Spleen (tissue), 7 donors: Measurements from ENCODE around the gene PAXX.
A peak's percentile ranks its signal among the peaks of the same experiment; 100 is the strongest.

Source experiments
- POLR2AphosphoS5 ChIP-seq, 3 donors: sonication (generic); formaldehyde crosslinking; IDR thresholded peaks; one replicate each; pipeline ENCODE4 v1.5.1; 2017; ENCODE audit warnings: antibody characterized with exemption in 3 of 3
- TF ChIP-seq, protein P1 (sequence below), 11 experiments: fragments of 200-600 bp in 7 of 11; fragments of 450-650 bp in 4 of 11; sonication (generic) in 4 of 11; IDR thresholded peaks in 8 of 11; conservative IDR thresholded peaks in 3 of 11; 1 replicate in 7 of 11; 2 replicates in 4 of 11; pipeline versions ENCODE4 v1.4.0 to v1.8.0; 2016 to 2021; ENCODE audit warnings: antibody characterized with exemption in 11 of 11, inconsistent platforms in 4 of 11, mild to moderate bottlenecking in 1 of 11
- donor health status: DM: no; HTN: no; CAD: no; lungs with moderate emphysema.
- donor health status: DM: no; HTN: no; CAD: no.
- donor health status: DM: no; HTN: no; CAD: no.

DNA sequence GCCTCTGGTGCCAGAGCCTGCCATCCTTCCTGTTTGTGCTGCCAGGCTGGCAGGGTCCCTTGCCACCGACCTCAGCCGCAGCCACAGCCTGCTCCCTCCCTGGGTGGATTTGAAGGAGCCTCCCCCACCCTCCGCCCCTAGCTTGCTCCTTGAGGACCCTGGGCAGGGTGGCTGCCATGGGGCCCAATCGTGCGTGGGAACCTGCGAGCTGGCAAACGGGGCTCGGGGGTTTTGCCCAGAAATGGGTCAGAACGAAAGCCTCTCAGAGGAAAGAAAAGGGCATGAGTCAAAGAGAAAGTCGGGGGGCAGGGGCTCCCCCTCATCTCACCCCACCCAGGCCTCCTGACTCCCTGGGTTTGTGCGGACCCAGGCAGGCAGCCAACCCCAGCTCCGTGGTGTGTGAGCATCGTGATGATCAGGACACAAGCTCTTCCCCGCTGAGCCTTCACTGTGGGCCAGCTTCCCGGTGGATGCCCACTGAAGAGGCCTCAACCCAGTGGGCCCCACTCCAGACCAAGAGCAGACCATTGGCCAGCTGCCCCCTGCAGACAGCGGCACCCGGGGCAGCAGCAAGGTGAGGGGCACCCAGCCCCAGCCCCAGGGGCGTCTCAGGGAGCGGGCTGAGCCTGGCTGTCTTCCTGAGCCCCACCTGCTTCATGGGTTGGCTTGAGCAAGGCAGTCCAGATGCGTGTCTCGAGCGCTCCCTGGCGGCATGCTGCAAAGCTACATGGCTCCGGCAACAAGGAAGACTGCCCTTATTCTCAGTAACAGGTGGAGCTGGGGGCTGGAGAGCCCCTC, 42.7 kb downstream of the PAXX start:
- TF ChIP-seq, protein P1, sequence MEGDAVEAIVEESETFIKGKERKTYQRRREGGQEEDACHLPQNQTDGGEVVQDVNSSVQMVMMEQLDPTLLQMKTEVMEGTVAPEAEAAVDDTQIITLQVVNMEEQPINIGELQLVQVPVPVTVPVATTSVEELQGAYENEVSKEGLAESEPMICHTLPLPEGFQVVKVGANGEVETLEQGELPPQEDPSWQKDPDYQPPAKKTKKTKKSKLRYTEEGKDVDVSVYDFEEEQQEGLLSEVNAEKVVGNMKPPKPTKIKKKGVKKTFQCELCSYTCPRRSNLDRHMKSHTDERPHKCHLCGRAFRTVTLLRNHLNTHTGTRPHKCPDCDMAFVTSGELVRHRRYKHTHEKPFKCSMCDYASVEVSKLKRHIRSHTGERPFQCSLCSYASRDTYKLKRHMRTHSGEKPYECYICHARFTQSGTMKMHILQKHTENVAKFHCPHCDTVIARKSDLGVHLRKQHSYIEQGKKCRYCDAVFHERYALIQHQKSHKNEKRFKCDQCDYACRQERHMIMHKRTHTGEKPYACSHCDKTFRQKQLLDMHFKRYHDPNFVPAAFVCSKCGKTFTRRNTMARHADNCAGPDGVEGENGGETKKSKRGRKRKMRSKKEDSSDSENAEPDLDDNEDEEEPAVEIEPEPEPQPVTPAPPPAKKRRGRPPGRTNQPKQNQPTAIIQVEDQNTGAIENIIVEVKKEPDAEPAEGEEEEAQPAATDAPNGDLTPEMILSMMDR (IDR thresholded peaks at IDR 0.05 in 8 of 11, conservative IDR thresholded peaks at IDR 0.05 in 3 of 11): peak; percentile 85 to 97 (median 94)
- peak; percentile 75 to 78 (median 77) for TF ChIP-seq POLR2AphosphoS5 (IDR thresholded peaks at IDR 0.05)
